Measurements from ENCODE around the gene POLE4.

DNA sequence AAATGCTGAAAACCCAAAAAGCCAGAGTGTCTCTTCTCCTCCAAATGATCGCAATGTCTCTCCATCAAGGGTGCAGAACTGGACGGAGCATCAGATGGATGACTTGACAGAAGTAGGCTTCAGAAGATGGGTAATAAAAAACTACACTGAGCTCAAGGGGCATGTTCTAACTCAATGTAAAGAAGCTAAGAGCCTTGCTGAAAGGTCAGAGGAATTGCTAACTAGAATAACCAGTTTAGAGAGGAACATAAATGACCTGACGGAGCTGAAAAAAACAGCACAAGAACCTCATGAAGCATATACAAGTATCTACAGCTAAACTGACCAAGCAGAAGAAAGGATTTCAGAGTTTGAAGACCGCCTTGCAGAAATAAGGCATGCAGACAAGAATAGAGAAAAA is 9.7 kb upstream of the POLE4 start:
- TF ChIP-seq CTCF (IDR thresholded peaks at IDR 0.05) (no peak), POLR2A (IDR thresholded peaks at IDR 0.05) (no peak)
